ENCODE data around the gene ZNRF2. TPM values are rescaled to one million over a fixed set of nuclear protein-coding genes. Genes with fewer than 3 reads are reported as not detected.
"Not testable (repeated sequence)": the region's sequence is repeated elsewhere in the genome, so short reads cannot be mapped to it uniquely, and the experiment has no call there.

Gene ZNRF2
- total and polyA plus RNA-seq, 2 of the 4 experiments (the other 2 are of a cell fraction) = 0.31 to 0.54 TPM

DNA sequence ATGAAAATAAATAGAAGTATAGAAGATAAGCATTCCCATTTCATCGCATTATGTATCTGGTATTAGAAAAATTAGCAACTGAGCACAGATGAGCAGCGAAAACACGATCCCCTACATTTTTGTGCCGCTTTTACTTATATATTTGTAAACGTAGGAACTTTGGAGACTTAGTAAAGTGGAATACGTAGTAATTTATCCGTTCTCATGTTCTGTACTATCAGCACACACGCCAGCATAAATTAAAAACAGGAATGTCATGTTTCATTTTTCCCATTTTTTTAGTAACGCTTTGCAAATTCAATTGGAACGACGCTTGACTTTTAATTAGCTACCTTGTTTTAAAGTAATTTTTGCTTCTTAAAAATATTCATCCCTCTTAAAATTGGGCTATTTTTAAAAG is 2.4 kb downstream of the ZNRF2 start (continued):
- TF ChIP-seq CTCF (conservative IDR thresholded peaks at IDR 0.05; ENCODE audit: low read depth, low read length) (no peak), MAZ (IDR thresholded peaks at IDR 0.05; ENCODE audit: borderline replicate concordance, low read depth, low read length) (no peak), NFE2L2 (IDR thresholded peaks at IDR 0.05; ENCODE audit: low read depth, low read length) (no peak)

DNA sequence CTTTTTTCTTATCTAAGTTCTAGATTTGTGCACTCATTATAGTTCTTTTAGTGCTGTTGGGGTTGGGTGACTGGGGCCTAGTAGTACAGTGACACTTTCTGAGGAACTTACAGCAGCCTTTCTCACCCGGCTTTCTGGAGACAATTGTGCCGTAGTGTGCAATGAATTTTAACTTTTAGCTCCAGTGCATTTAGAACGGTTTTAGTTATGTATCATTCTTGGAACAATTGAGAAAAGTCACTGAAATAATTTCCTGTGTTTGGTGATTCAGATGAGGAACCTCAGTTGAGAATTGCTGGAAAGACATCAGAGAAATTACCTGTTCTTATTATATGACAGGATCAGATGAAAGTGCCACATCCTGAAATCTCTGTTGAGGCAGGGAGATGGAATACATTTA is 3.2 kb downstream of the ZNRF2 start:
- H2AK5ac ChIP-seq (ENCODE audit: low read depth, low read length); H3K4me1 ChIP-seq (ENCODE audit: control insufficient read depth, insufficient read depth, low read length); H4K8ac ChIP-seq (ENCODE audit: low read depth in 2 of 2, low read length in 2 of 2); H3K4ac ChIP-seq (ENCODE audit: low read depth, low read length); H3K27me3 ChIP-seq (ENCODE audit: control insufficient read depth, insufficient read depth, low read length); H2AK9ac ChIP-seq (replicated peaks; ENCODE audit: low read depth, low read length, poor library complexity); H3K9ac ChIP-seq (ENCODE audit: low read depth, low read length); H3K9me1 ChIP-seq (ENCODE audit: insufficient read depth, low read length); ATAC-seq (ENCODE audit: low read depth); BruUV-seq (replicated peaks); H3K23ac ChIP-seq (ENCODE audit: low read depth, low read length); H3K36me3 ChIP-seq (ENCODE audit: control insufficient read depth, insufficient read depth, low read length); dilution Hi-C loops (cut with HindIII; ENCODE audit: low sequenced_read_pairs, unreplicated experiment); H2AFZ ChIP-seq (replicated peaks; ENCODE audit: low read length, poor library complexity); DNase-seq; POLR2A ChIA-PET (ENCODE audit: unreplicated experiment); H3K18ac ChIP-seq (ENCODE audit: low read depth, low read length); H3K4me2 ChIP-seq (ENCODE audit: low read depth, low read length); H3K9me3 ChIP-seq (ENCODE audit: control insufficient read depth, insufficient read depth, low read length); H3K14ac ChIP-seq (replicated peaks; ENCODE audit: low read depth, low read length); H2BK120ac ChIP-seq (ENCODE audit: low read depth, low read length); H4K20me1 ChIP-seq (ENCODE audit: insufficient read depth, low read length); H3K4me3 ChIP-seq (ENCODE audit: insufficient read depth, low read depth, low read length); H2BK20ac ChIP-seq (ENCODE audit: low read depth, low read length); H4K91ac ChIP-seq (ENCODE audit: insufficient read depth, low read depth, low read length); H3K27ac ChIP-seq (ENCODE audit: insufficient read depth, low read length); in situ Hi-C loops (cut with MboI; ENCODE audit: low sequenced_read_pairs); CTCF ChIA-PET; H3K56ac ChIP-seq (ENCODE audit: extremely low read depth, insufficient read depth, low read length); H4K5ac ChIP-seq (ENCODE audit: low read depth, low read length); H2BK15ac ChIP-seq (ENCODE audit: low read depth, low read length); H3K79me1 ChIP-seq (ENCODE audit: low read depth in 1 of 2, low read length in 2 of 2); H2BK5ac ChIP-seq (ENCODE audit: low read depth, low read length, poor library complexity, severe bottlenecking): not testable (repeated sequence)
- intact Hi-C loops (cut with micrococcal nuclease) = loop anchor here (5.0 kb wide), 1 partner anchor 60 kb away; no protein-coding TSS in a partner anchor
- 100% methylated on average over 2 of the region's 3 CpGs; no CpG with 5 or more reads in 1 of the 2 experiments for WGBS, 2 experiments (ENCODE audit: extremely low coverage in 2 of 2, insufficient read length in 1 of 2)

GRCh38 chr7:30289634-30290033 is 5.2 kb downstream of the ZNRF2 start:
- H3K36me3 ChIP-seq (ENCODE audit: control insufficient read depth, insufficient read depth, low read length); H2AK5ac ChIP-seq (ENCODE audit: low read depth, low read length); H3K9ac ChIP-seq (ENCODE audit: low read depth, low read length); ATAC-seq (ENCODE audit: low read depth); H3K79me1 ChIP-seq (ENCODE audit: low read depth in 1 of 2, low read length in 2 of 2); H3K27me3 ChIP-seq (ENCODE audit: control insufficient read depth, insufficient read depth, low read length); H3K23ac ChIP-seq (ENCODE audit: low read depth, low read length); H2BK5ac ChIP-seq (ENCODE audit: low read depth, low read length, poor library complexity, severe bottlenecking); H3K9me3 ChIP-seq (ENCODE audit: control insufficient read depth, insufficient read depth, low read length); CTCF ChIA-PET; dilution Hi-C loops (cut with HindIII; ENCODE audit: low sequenced_read_pairs, unreplicated experiment); H4K5ac ChIP-seq (ENCODE audit: low read depth, low read length); in situ Hi-C loops (cut with MboI; ENCODE audit: low sequenced_read_pairs); H3K9me1 ChIP-seq (ENCODE audit: insufficient read depth, low read length); H4K20me1 ChIP-seq (ENCODE audit: insufficient read depth, low read length); H4K8ac ChIP-seq (ENCODE audit: low read depth in 2 of 2, low read length in 2 of 2); H2AFZ ChIP-seq (replicated peaks; ENCODE audit: low read length, poor library complexity); H2AK9ac ChIP-seq (replicated peaks; ENCODE audit: low read depth, low read length, poor library complexity); H2BK15ac ChIP-seq (ENCODE audit: low read depth, low read length); H3K4me3 ChIP-seq (ENCODE audit: insufficient read depth, low read depth, low read length); H3K56ac ChIP-seq (ENCODE audit: extremely low read depth, insufficient read depth, low read length); H2BK120ac ChIP-seq (ENCODE audit: low read depth, low read length); POLR2A ChIA-PET (ENCODE audit: unreplicated experiment); BruUV-seq (replicated peaks); H3K18ac ChIP-seq (ENCODE audit: low read depth, low read length); H3K4me2 ChIP-seq (ENCODE audit: low read depth, low read length); DNase-seq; H2BK20ac ChIP-seq (ENCODE audit: low read depth, low read length); H3K14ac ChIP-seq (replicated peaks; ENCODE audit: low read depth, low read length); H3K27ac ChIP-seq (ENCODE audit: insufficient read depth, low read length); H3K4me1 ChIP-seq (ENCODE audit: control insufficient read depth, insufficient read depth, low read length); H4K91ac ChIP-seq (ENCODE audit: insufficient read depth, low read depth, low read length); H3K4ac ChIP-seq (ENCODE audit: low read depth, low read length): not testable (repeated sequence)
- intact Hi-C loops (cut with micrococcal nuclease) = loop anchor here (5.0 kb wide), 1 partner anchor 58 kb away; no protein-coding TSS in a partner anchor
- WGBS, 2 experiments (ENCODE audit: extremely low coverage in 2 of 2, insufficient read length in 1 of 2) = no CpG with 5 or more reads among the region's 2 CpGs

All from IMR-90 (cell line).